ENCODE results near the gene COL23A1. TPM values are rescaled to one million over a fixed set of nuclear protein-coding genes. Genes with fewer than 3 reads are reported as not detected.

COL23A1 gene
- total RNA-seq, 2 donors from 2014 or later = 0.44 to 0.86 TPM

- Mint-ChIP-seq H3K9me3 (no peaks in the 10 kb centered on the region), H3K36me3 (ENCODE audit: insufficient read depth in 2 of 2) (no peaks in the 10 kb centered on the region), H3K27ac (no peak overlapping the region), H3K4me3 (no peak overlapping the region), H3K4me1 (ENCODE audit: low read depth) (no peaks in the 10 kb centered on the region), H3K27me3 (ENCODE audit: low read depth) (peaks cover 18% of the 10 kb centered on the region)
- ATAC-seq (replicated peaks in 1 of 2) (no peak), DNase-seq (no peak)
Observed at GRCh38 chr5:178437386-178438075, 152.7 kb downstream of the COL23A1 start.

DNA sequence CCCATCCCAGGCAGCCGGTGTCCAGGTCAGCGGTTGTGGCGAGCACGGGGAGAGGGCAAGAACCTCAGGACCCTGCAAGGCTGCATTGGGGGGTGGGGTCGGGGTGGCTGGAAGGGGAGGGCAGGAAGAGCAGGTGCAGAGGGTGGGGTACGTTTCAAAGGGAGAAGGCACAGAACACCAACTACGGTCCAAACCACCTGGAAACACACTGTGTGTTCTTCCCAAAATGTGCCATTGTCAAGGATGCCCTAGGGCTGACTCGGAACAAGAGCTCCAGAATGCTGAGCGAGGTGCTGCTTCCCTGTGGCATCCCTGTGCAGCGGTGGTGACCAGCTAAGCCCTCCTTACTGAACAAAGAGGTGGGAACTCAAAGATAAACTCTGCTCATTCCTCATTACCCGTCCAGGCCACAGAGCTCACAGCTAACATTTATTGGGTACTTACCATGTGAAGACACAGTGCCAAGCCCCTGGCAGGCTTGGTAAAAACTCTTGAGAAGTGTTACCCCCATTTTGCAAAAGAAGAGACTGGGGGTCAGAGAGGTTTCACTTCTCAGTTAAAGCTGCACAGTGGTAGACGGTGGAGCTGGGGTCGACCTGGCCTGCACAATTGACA lies 153.8 kb downstream of the COL23A1 start:
- H3K4me1 Mint-ChIP-seq (ENCODE audit: low read depth) = no peaks in the 10 kb centered on the region
- no peaks in the 10 kb centered on the region for H3K9me3 Mint-ChIP-seq
- no peaks in the 10 kb centered on the region for H3K36me3 Mint-ChIP-seq (ENCODE audit: insufficient read depth in 2 of 2)
- no peak overlapping the region for H3K4me3 Mint-ChIP-seq
- DNase-seq (no peak), ATAC-seq (replicated peaks in 1 of 2) (no peak)
- no peak overlapping the region for H3K27ac Mint-ChIP-seq
- H3K27me3 Mint-ChIP-seq (ENCODE audit: low read depth) = peaks cover 18% of the 10 kb centered on the region

GRCh38 chr5:178435321-178436238 lies 154.6 kb downstream of the COL23A1 start:
- Mint-ChIP-seq H3K36me3 (ENCODE audit: insufficient read depth in 2 of 2) (no peaks in the 10 kb centered on the region), H3K4me3 (no peak overlapping the region), H3K27me3 (ENCODE audit: low read depth) (peaks cover 18% of the 10 kb centered on the region), H3K9me3 (no peaks in the 10 kb centered on the region), H3K4me1 (ENCODE audit: low read depth) (no peaks in the 10 kb centered on the region), H3K27ac (no peak overlapping the region)
- DNase-seq = no peak
- ATAC-seq (replicated peaks in 1 of 2) = no peak

DNA sequence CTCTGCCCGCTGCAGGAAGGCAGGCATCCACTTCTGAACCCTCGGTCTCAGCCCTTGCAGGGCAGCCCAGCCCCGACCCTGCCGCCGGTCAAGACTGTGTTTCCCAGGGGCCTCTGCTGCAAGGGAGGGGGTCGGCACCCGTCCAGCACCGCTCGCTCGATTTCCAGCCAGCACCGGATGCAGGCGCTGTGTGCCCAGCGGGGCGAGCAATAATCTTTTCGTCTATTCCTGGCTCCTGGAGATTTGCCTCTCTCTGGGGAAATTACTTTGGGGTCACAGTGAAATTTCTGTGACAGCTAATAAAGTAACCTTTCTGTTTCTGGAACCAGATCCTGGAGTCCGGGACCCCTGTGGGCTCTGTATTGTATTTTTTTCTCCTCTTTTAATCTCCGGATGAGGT lies 155.3 kb downstream of the COL23A1 start:
- no peak for ATAC-seq (replicated peaks in 1 of 2)
- H3K9me3 Mint-ChIP-seq = no peaks in the 10 kb centered on the region
- H3K36me3 Mint-ChIP-seq (ENCODE audit: insufficient read depth in 2 of 2) = no peaks in the 10 kb centered on the region
- no peak overlapping the region for H3K4me3 Mint-ChIP-seq
- no peaks in the 10 kb centered on the region for H3K4me1 Mint-ChIP-seq (ENCODE audit: low read depth)
- peaks cover 18% of the 10 kb centered on the region for H3K27me3 Mint-ChIP-seq (ENCODE audit: low read depth)
- H3K27ac Mint-ChIP-seq = no peak overlapping the region
- DNase-seq = no peak

GRCh38 chr5:178434016-178434761 lies 156.0 kb downstream of the COL23A1 start:
- ATAC-seq (replicated peaks in 1 of 2) (no peak), DNase-seq (no peak)
- Mint-ChIP-seq H3K9me3 (no peaks in the 10 kb centered on the region), H3K27me3 (ENCODE audit: low read depth) (peaks cover 12% of the 10 kb centered on the region), H3K27ac (no peak overlapping the region), H3K4me1 (ENCODE audit: low read depth) (no peaks in the 10 kb centered on the region), H3K4me3 (no peak overlapping the region), H3K36me3 (ENCODE audit: insufficient read depth in 2 of 2) (no peaks in the 10 kb centered on the region)

DNA sequence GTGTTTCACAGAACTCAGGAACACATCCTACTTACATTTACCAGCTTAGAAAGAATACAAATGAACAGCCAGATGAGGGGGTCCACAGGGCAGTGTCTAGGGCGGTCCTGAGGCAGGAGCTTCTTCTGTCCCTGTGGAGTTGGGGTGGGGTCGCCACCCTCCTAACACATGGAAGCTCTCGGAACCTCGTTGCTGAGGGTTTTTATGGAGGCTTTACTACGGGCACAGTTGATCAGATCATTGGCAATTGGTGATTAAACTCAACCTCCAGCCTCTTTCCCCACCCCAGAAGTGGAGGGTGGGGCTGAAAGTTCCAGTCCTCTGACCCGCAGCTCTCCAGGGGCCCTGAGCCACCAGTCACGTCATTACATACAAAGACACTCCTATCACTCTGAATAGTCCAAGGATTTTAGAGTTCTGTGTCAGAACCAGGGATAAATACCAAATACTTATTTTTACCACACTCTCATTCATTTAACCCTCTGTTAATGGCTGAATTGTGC lies 156.9 kb downstream of the COL23A1 start:
- Mint-ChIP-seq H3K4me1 (ENCODE audit: low read depth) (no peaks in the 10 kb centered on the region), H3K27me3 (ENCODE audit: low read depth) (peaks cover 5% of the 10 kb centered on the region), H3K36me3 (ENCODE audit: insufficient read depth in 2 of 2) (no peaks in the 10 kb centered on the region), H3K27ac (no peak overlapping the region), H3K9me3 (no peaks in the 10 kb centered on the region), H3K4me3 (no peak overlapping the region)
- no peak for DNase-seq
- no peak for ATAC-seq (replicated peaks in 1 of 2)

GRCh38 chr5:178432421-178433272 lies 157.5 kb downstream of the COL23A1 start:
- Mint-ChIP-seq H3K4me1 (ENCODE audit: low read depth) (no peaks in the 10 kb centered on the region), H3K27me3 (ENCODE audit: low read depth) (peaks cover 5% of the 10 kb centered on the region), H3K4me3 (no peak overlapping the region), H3K36me3 (ENCODE audit: insufficient read depth in 2 of 2) (no peaks in the 10 kb centered on the region), H3K27ac (no peak overlapping the region), H3K9me3 (no peaks in the 10 kb centered on the region)
- ATAC-seq (replicated peaks in 1 of 2) (no peak), DNase-seq (no peak)

GRCh38 chr5:178431782-178432165 lies 158.4 kb downstream of the COL23A1 start:
- peaks cover 5% of the 10 kb centered on the region for H3K27me3 Mint-ChIP-seq (ENCODE audit: low read depth)
- H3K4me1 Mint-ChIP-seq (ENCODE audit: low read depth) = no peaks in the 10 kb centered on the region
- no peak for ATAC-seq (replicated peaks in 1 of 2)
- no peaks in the 10 kb centered on the region for H3K9me3 Mint-ChIP-seq
- no peaks in the 10 kb centered on the region for H3K36me3 Mint-ChIP-seq (ENCODE audit: insufficient read depth in 2 of 2)
- H3K4me3 Mint-ChIP-seq = no peak overlapping the region
- H3K27ac Mint-ChIP-seq = no peak overlapping the region
- DNase-seq = no peak

GRCh38 chr5:178431063-178431781 lies 159.0 kb downstream of the COL23A1 start:
- Mint-ChIP-seq H3K27me3 (ENCODE audit: low read depth) (peaks cover 5% of the 10 kb centered on the region), H3K27ac (no peak overlapping the region), H3K4me1 (ENCODE audit: low read depth) (no peaks in the 10 kb centered on the region), H3K4me3 (no peak overlapping the region), H3K9me3 (no peaks in the 10 kb centered on the region), H3K36me3 (ENCODE audit: insufficient read depth in 2 of 2) (no peaks in the 10 kb centered on the region)
- ATAC-seq (replicated peaks in 1 of 2) (no peak), DNase-seq (no peak)

DNA sequence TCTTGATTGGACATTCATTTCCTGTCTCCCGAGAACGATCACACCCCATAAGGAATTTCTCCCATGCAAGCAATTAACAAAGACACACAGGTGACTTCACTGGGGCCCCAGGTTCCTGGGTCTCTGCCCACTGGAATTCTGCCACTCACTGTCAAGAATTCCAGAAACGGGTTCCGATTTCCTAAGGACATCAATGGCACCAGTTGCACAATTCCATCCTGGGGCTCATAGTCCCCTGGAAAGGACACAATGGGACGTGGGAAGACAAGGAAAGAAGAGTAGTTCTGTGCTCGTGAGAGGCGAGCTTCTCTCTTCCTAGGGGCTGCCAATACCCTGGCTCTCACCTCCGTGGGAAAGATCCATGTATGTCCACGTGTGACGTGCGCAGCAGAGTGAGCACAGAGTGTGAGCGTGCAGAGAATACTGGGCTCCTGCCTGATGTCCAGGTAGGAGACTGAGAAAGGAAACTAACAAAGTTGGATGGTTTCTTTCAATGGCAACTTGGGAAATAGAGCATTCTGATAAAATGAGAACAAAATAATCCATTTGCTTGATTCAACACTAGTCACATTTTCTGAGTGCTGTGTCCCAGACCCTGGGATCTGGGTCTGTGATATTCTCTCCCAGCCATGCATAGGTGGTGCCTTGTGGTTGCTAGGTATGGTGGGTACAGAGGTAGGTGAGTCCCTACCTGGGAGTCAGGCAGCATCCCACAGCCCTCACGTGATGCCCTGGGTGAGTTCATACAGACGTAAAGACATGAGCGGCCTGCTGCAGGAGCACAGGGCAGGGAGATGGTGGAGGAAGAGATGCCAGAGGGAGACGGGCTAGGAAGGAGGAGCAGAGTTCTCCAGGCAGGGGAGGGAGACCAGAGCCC lies 159.8 kb downstream of the COL23A1 start:
- no peak for ATAC-seq (replicated peaks in 1 of 2)
- no peaks in the 10 kb centered on the region for H3K36me3 Mint-ChIP-seq (ENCODE audit: insufficient read depth in 2 of 2)
- no peak for DNase-seq
- H3K9me3 Mint-ChIP-seq = no peaks in the 10 kb centered on the region
- H3K4me1 Mint-ChIP-seq (ENCODE audit: low read depth) = no peaks in the 10 kb centered on the region
- H3K27me3 Mint-ChIP-seq (ENCODE audit: low read depth) = no peaks in the 10 kb centered on the region
- no peak overlapping the region for H3K27ac Mint-ChIP-seq
- H3K4me3 Mint-ChIP-seq = no peak overlapping the region
